MG63 (cell line): ENCODE measurements around the gene SMTNL2. TPM values are rescaled to one million over a fixed set of nuclear protein-coding genes. Genes with fewer than 3 reads are reported as not detected.

Source experiments
- DNase-seq: peaks from one replicate; pipeline ENCODE4 v3.0.0-alpha.2; 2020
- H3K27me3 ChIP-seq: fragments of 250-450 bp; sonication (Bioruptor Pico); 2 replicates; pipeline ENCODE4 v1.5.1; 2020; ENCODE audit warnings: mild to moderate bottlenecking, moderate library complexity
- H3K36me3 ChIP-seq: fragments of 250-450 bp; sonication (Bioruptor Pico); 2 replicates; pipeline ENCODE4 v1.5.1; 2020; ENCODE audit warnings: mild to moderate bottlenecking, moderate library complexity
- H3K4me3 ChIP-seq: fragments of 250-450 bp; sonication (Bioruptor Pico); 2 replicates; pipeline ENCODE4 v1.5.1; 2020; ENCODE audit warnings: mild to moderate bottlenecking, moderate library complexity
- H3K9me3 ChIP-seq: fragments of 250-450 bp; sonication (Bioruptor Pico); 2 replicates; pipeline ENCODE4 v1.5.1; 2020; ENCODE audit warnings: mild to moderate bottlenecking, moderate library complexity
- total RNA-seq: library from RNA; depleted of rRNA; stranded (reverse); fragments of >200 nt; shearing (Covaris generic); gene quantifications from 2 replicates; pipeline ENCODE4 v1.2.3, GENCODE V29; 2014; ENCODE audit warnings: low replicate concordance; rRNA removed

SMTNL2 gene
- total RNA-seq, result not detected in 2 replicates

DNA sequence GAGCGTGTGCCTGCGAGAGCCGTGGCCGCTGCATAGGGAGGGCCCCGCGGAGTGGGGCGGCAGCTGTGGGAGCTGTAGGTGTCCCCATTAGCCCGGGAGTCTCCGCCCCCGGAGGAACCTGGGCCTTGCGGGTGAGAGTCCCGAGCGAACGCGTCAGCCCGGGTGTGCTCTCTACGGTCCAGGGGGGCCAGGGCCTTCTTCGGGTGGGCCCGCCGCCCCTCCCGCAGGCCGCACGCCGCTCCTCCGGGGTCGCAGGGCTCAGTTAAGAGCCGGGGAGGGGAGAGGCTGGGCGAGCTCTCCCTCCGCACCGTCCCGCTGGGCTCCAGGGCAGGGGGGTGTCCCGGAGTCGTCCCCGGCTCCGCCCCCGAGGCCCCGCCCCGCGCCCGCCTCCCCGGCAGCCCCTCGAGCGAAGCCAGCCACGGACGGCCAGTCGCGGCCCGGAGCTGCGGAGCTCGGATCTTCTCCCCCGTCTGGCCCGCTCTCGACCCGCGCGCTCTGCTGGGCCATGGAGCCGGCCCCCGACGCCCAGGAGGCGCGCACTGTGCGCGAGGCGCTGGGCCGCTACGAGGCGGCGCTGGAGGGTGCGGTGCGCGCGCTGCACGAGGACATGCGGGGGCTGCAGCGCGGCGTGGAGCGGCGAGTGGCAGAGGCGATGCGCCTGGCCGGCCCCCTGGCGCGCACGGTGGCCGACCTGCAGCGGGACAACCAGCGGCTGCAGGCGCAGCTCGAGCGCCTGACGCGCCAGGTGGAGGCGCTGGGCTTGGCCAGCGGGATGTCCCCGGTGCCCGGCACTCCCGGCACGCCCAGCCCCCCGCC is at the start of gene SMTNL2:
TSS of gene SMTNL2 (plus strand) at position 429 of the 816 bp plus-strand sequence. CDS start at position 506, 77 bp downstream.
- Histone ChIP-seq H3K9me3 (no peaks in the 10 kb centered on the region), H3K27me3 (peaks cover 11% of the 10 kb centered on the region; the same call in 1 of the 2 replicates), H3K36me3 (no peaks in the 10 kb centered on the region), H3K4me3 (peak within 1 kb of the TSS; percentile 12; the same call in 1 of the 2 replicates)
- no peak for DNase-seq

DNA sequence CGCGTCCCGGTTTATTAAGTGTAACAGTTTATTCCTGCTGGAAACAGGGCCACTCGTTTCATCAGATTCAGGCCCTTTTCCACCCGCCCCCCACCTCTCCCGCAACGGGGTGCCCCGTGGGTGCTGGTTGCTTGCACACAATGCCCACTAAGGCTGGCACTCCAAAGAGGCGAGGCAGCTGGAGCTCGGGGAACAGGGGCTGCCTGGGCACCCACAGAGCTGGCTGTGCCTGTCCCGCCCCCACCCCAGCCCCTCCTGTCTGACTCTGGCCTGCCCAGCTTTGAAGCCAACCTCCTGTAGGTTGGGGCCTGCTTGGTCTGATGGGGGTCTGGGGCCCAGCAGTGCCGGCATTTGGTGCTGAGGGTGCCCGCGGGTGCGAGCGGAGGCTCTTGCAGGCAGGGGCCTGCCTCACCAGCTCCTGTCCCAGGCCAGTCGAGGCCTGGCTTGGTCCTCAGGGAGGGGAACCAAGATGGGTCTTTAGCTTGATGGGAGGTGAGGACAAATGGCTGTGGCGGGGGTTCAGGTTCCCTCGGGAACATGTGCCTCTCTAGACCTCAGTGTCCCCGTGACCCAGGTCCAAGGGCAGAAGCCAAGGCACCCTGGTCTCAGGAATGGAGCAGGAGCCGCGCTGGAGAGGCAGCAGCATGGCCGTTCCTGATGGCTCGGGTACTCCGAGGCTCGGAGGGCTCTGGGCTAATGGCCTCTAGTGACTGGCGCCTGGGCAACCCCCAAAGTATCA is 49.2 kb upstream of the SMTNL2 start:
- no peak for DNase-seq
- H3K4me3 ChIP-seq, result no peak overlapping the region
- H3K27me3 ChIP-seq, result no peaks in the 10 kb centered on the region
- no peaks in the 10 kb centered on the region; the same call in 1 of the 2 replicates for H3K36me3 ChIP-seq
- no peaks in the 10 kb centered on the region for H3K9me3 ChIP-seq

- no peak for DNase-seq
- Histone ChIP-seq H3K9me3 (no peaks in the 10 kb centered on the region), H3K27me3 (no peaks in the 10 kb centered on the region), H3K4me3 (no peak overlapping the region), H3K36me3 (no peaks in the 10 kb centered on the region; the same call in 1 of the 2 replicates)
Measured at GRCh38 chr17:4535667-4536258, 48.6 kb upstream of the SMTNL2 start.

GRCh38 chr17:4536259-4536741 is 48.0 kb upstream of the SMTNL2 start:
- no peaks in the 10 kb centered on the region for H3K27me3 ChIP-seq
- H3K36me3 ChIP-seq, result no peaks in the 10 kb centered on the region; the same call in 1 of the 2 replicates
- no peak for DNase-seq
- no peaks in the 10 kb centered on the region for H3K9me3 ChIP-seq
- no peak overlapping the region for H3K4me3 ChIP-seq

DNA sequence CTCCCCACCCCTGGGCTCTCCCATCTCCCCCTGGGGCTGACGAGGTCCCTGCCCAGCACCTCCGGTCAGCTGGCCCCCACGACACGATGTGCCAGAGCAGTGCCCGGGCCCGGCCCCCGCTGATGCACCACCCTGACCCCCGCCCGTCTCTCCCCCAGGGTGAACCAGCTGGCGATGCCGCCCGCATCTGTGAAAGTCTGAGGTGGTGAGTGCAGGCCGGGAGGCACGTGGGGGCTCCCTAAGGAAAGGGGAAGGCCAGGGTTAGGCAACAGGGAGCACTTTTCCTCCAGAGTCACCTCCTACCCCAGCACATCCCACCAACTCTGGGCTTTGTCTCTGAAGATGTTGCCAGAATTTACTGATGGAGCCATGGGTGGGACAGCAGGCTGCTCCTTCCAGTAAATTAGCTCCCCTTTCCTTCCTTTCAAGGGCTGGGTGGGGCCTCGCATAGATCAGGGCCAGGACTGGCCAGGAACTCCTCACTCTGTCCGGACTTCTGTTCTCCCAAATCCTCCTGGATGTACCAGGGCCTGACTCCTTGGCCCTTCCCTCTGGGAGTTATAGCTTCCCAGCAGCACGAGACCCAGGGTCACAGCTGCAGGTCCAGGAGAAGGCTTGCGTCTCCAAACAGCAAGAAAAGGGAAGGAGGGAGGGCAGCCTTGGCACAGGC is 47.5 kb upstream of the SMTNL2 start:
- no peak for DNase-seq
- Histone ChIP-seq H3K36me3 (no peaks in the 10 kb centered on the region; the same call in 1 of the 2 replicates), H3K9me3 (no peaks in the 10 kb centered on the region), H3K27me3 (no peaks in the 10 kb centered on the region), H3K4me3 (no peak overlapping the region)

DNA sequence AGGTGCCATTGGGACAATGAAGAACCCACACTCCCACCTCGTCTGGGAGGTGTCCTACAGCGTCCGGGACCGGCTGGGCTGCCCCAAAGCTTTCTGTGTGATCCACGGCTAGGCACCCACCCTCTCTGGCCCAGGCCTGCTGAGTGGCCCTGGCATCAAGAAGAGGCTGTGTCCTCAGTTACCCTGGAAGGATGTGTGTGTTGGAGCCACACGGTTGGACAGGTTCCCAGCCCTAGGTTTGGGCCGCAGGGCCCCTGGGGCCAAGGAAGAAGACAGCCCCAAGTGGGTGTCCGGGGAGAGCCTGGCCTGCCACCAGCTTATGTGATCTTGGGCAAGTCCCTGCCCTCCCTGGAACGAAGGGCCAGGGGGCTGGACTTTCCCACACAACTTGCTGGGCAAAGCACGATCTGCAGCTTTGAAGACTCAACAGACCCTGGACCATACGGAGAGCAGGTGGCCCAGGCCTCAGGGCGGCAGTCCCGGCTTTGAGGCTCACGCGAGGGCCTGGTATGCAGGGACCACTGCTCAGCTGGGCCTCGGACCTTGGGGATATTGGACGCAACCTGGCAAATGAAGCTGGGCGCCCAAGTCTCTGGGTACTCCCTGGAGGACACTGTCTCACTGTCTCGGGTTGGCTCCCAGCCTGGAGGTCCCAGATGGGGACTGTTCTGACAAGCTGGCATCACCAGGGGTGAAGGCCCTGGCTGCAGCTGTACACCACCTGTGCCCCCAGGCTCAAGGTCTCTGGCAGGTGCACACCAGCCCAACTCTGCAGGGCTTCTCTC is 46.7 kb upstream of the SMTNL2 start:
- no peak for DNase-seq
- Histone ChIP-seq H3K4me3 (no peak overlapping the region), H3K9me3 (no peaks in the 10 kb centered on the region), H3K36me3 (no peaks in the 10 kb centered on the region; the same call in 1 of the 2 replicates), H3K27me3 (no peaks in the 10 kb centered on the region)

DNA sequence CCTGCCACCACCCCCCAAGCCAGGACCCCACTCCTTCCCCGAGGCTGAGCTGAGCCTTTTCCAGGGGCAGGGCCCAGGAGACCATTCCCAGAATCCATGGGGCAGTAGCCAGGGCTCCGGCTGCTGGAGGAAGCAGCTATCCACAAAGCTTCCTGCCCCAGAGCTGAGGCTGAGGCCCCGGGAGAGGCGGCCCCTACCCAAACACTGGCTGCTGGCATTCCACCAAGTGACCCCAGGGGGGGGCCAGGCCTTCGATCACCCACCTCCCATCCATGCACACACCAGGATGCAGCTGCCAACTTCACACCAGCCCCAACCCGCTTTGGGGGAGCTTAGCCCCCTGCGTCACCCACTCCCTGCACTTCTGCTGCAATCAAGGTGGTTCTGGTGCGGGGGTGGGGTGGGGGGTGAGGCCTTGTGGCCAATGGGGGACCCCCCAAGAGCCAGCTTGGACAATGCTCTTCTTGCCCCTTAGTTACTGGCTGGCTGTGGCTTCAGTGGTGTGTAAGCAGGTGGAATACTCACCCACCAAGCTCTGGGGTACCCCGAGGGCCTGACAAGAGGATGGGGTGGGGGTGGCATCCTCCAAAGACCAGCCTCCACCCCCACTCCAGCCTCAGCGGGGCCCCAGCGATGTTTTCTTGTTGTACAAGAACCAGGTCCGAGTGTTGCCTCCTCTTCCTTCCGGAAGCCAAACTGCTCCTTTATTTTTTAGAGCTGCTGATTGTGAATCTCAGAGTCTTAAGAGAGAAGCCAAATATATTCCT is 45.9 kb upstream of the SMTNL2 start:
- H3K36me3 ChIP-seq, result peaks cover 4% of the 10 kb centered on the region; the same call in 1 of the 2 replicates
- no peak overlapping the region for H3K4me3 ChIP-seq
- no peak for DNase-seq
- no peaks in the 10 kb centered on the region for H3K9me3 ChIP-seq
- H3K27me3 ChIP-seq, result no peaks in the 10 kb centered on the region

- no peak for DNase-seq
- no peaks in the 10 kb centered on the region for H3K27me3 ChIP-seq
- no peaks in the 10 kb centered on the region for H3K9me3 ChIP-seq
- peaks cover 4% of the 10 kb centered on the region; the same call in 1 of the 2 replicates for H3K36me3 ChIP-seq
- no peak overlapping the region for H3K4me3 ChIP-seq
Measured at GRCh38 chr17:4539025-4539424, 45.3 kb upstream of the SMTNL2 start.

DNA sequence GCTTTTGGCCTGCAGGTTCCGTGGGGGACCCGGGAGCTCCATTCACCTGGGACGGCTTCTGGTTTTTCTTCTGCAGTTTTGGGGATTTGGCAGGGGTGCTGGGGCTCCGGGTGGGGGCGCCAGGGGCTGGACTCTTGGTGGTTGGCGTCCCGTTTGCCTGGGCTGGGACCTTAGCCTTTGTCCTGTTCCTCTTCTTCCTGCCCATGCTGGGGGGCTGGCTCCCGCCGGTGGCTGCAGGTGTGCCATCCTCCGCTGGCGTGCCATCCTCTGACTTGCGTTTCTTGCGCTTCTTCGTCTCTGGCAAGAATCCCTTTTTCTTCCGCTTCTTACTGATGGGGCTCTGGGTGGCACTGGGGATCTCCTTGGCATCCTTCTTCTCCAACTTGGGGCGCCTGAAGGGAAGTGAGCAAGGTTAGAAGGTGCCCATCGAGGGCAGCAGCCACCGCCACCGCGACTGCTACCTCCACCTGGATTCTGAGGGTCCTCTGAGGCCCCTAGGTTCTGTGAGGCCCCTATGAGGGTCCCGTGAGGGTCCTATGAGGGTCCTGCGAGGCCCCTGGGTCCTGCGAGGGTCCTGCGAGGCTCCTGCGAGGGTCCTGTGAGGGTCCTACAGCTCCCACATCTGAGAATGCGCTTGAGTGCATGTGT is 44.6 kb upstream of the SMTNL2 start:
- DNase-seq, result no peak
- peaks cover 4% of the 10 kb centered on the region; the same call in 1 of the 2 replicates for H3K36me3 ChIP-seq
- H3K27me3 ChIP-seq, result no peaks in the 10 kb centered on the region
- no peaks in the 10 kb centered on the region for H3K9me3 ChIP-seq
- H3K4me3 ChIP-seq, result no peak overlapping the region

DNA sequence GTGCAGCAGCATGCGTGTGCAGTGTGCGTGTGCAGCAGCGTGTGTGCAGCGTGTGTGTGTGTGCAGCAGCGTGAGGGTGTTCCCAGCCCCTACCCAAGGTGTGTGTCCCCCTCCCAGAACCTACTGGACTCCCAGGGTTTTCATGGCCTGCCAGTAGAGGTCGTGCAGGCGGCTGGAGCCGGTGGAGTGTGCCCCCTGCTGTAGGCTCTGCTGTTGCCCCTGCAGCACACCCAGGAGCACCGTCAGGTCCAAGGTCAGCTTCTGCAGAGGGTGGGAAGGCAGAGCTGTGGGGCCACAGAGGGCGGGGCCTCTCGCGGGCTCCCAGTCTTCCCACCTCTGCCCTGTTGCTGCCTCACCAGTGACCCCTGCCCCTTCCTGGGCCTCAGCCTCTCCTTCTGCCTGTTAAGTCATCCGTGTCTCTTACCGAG is 44.1 kb upstream of the SMTNL2 start:
- no peak for DNase-seq
- peaks cover 4% of the 10 kb centered on the region; the same call in 1 of the 2 replicates for H3K36me3 ChIP-seq
- no peaks in the 10 kb centered on the region for H3K27me3 ChIP-seq
- no peak overlapping the region for H3K4me3 ChIP-seq
- H3K9me3 ChIP-seq, result no peaks in the 10 kb centered on the region

- H3K4me3 ChIP-seq, result no peak overlapping the region
- H3K9me3 ChIP-seq, result no peaks in the 10 kb centered on the region
- peaks cover 4% of the 10 kb centered on the region; the same call in 1 of the 2 replicates for H3K36me3 ChIP-seq
- DNase-seq, result no peak
- no peaks in the 10 kb centered on the region for H3K27me3 ChIP-seq
Measured at GRCh38 chr17:4540687-4541327, 43.5 kb upstream of the SMTNL2 start.

- no peak for DNase-seq
- Histone ChIP-seq H3K27me3 (no peaks in the 10 kb centered on the region), H3K9me3 (no peaks in the 10 kb centered on the region), H3K4me3 (no peak overlapping the region), H3K36me3 (peaks cover 4% of the 10 kb centered on the region; the same call in 1 of the 2 replicates)
Measured at GRCh38 chr17:4541328-4542002, 42.9 kb upstream of the SMTNL2 start.

DNA sequence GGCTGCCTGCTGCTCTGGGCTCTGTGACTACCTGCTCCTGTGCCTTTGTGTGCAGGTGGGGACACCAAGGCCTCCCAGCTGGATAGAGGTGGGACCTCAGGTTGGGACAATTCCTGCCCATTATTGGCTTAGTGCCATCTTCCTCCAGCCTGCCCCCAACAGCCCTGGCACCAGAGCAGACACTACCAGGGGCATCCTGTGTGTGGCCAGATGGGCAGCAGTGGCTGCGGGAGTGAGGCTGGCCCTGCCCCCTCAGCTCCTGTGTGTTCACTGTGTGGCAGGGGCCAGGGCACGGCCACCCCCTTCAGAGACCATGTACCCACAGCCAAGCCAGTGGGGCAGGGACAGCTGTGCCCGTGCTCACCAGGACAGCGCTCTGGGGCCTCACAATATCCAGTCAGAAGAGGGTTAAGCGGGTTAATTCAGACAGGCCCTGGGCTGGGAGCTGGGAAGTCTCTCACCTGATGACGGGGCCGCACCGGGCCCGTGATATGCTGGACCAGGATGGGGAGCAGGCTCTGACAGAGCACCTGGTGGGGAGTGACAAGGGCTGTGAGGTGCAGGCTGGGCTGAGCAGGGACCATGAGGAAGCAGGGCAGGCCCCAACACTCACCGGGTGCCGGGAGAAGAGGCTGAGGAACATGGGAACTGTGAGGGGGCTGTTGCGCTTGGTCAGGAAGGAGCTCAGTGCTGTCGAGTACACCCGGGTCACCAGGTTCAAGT is 42.2 kb upstream of the SMTNL2 start:
- Histone ChIP-seq H3K9me3 (no peaks in the 10 kb centered on the region), H3K27me3 (no peaks in the 10 kb centered on the region), H3K4me3 (no peak overlapping the region), H3K36me3 (peaks cover 4% of the 10 kb centered on the region; the same call in 1 of the 2 replicates)
- DNase-seq, result no peak
